K562 (cell line): ENCODE data around the gene PIP4K2A. TPM values are rescaled to one million over a fixed set of nuclear protein-coding genes. Genes with fewer than 3 reads are reported as not detected.

Source experiments
- ATAC-seq: fragments of 200-7000 bp; cut with Tn5 transposase; 3 replicates; pipeline ENCODE4 v1.9.1; 2020; ENCODE audit warnings: moderate library complexity
- BruUV-seq: library from RNA; stranded (reverse); fragments of 400-500 nt; replicated peaks from 2 replicates; lab custom pipeline; 2021; lab: Mats Ljungman, UMichigan
- CTCF ChIA-PET: fragments of 300-600 bp; formaldehyde crosslinking; extraction: SDS; loops from one replicate; lab custom pipeline; 2021; ENCODE audit warnings: low intra/inter-chr PET ratio; lab: Yijun Ruan, JAX
- POLR2A ChIA-PET: fragments of 300-600, 350-650 bp; sonication (Branson Sonifier 250); formaldehyde crosslinking; extraction: SDS; loops from one replicate; lab custom pipeline; 2021; ENCODE audit warnings: antibody characterized with exemption, inconsistent platforms; lab: Yijun Ruan, JAX
- DNase-seq, 4 experiments: peaks; one replicate each; pipeline versions ENCODE4 v3.0.0 to v3.0.0-alpha.2; 2011 to 2018; ENCODE audit warnings: low spot score in 3 of 4, mixed read lengths in 3 of 4; ENCODE audit errors: extremely low read depth in 1 of 4
- FAIRE-seq: peaks from 2 replicates; lab custom pipeline; 2011; peaks lifted over from hg19 to GRCh38; lab: Jason Lieb, UNC
- H2AFZ ChIP-seq: 2 replicates; pipeline ENCODE4 v1.6.0; 2011; ENCODE audit warnings: low read depth, low read length, control low read depth, inconsistent platforms
- H3K27ac ChIP-seq: fragments of 200-600 bp; 3 replicates; pipeline ENCODE4 v1.8.0; 2011; ENCODE audit warnings: low read depth, mild to moderate bottlenecking, control low read depth, inconsistent platforms, low read length, moderate library complexity, mixed read lengths; ENCODE audit errors: extremely low read depth
- H3K27me3 ChIP-seq, 2 experiments: fragments of 300-600 bp in 1 of 2; 2 replicates in 1 of 2; 3 replicates in 1 of 2; pipeline versions ENCODE4 v1.6.0 to v1.8.0; 2011; ENCODE audit warnings: inconsistent platforms in 2 of 2, low read length in 2 of 2, mild to moderate bottlenecking in 1 of 2, mixed read lengths in 1 of 2, moderate library complexity in 1 of 2; ENCODE audit not compliant: control insufficient read depth in 2 of 2, insufficient read depth in 2 of 2
- H3K36me3 ChIP-seq: fragments of 300-600 bp; 3 replicates; pipeline ENCODE4 v1.8.0; 2011; ENCODE audit warnings: mild to moderate bottlenecking, low read length, inconsistent platforms; ENCODE audit not compliant: control insufficient read depth, insufficient read depth
- H3K4me1 ChIP-seq, 2 experiments: fragments of 200-600 bp in 1 of 2; replicated peaks in 1 of 2; 2 replicates in 1 of 2; 3 replicates in 1 of 2; pipeline versions ENCODE4 v1.5.1 to v1.8.0; 2011; ENCODE audit warnings: inconsistent platforms in 2 of 2, low read length in 2 of 2, mild to moderate bottlenecking in 1 of 2, mixed read lengths in 1 of 2, moderate library complexity in 1 of 2; ENCODE audit not compliant: control insufficient read depth in 2 of 2, insufficient read depth in 2 of 2
- H3K4me2 ChIP-seq: 2 replicates; pipeline ENCODE4 v1.6.1; 2011; ENCODE audit warnings: low read length, control low read depth, inconsistent platforms, mixed read lengths; ENCODE audit not compliant: insufficient read depth
- H3K4me3 ChIP-seq: fragments of 200-600 bp; sonication (generic), shearing (Covaris generic); 2 replicates; pipeline ENCODE4 v1.5.1; 2016; ENCODE audit warnings: control low read depth, inconsistent platforms
- H3K79me2 ChIP-seq: fragments of 200-600 bp; 3 replicates; pipeline ENCODE4 v1.8.0; 2011; ENCODE audit warnings: low read length, inconsistent platforms; ENCODE audit not compliant: control insufficient read depth, insufficient read depth
- H3K9ac ChIP-seq, 2 experiments: 2 replicates each; pipeline versions ENCODE4 v1.6.0 to v1.6.1; 2011; ENCODE audit warnings: low read depth in 2 of 2, low read length in 2 of 2, control low read depth in 1 of 2, inconsistent platforms in 1 of 2, mild to moderate bottlenecking in 1 of 2, mixed read lengths in 1 of 2; ENCODE audit not compliant: insufficient read depth in 1 of 2
- H3K9me1 ChIP-seq: one replicate; pipeline ENCODE4 v1.6.0; 2011; ENCODE audit warnings: inconsistent platforms, mild to moderate bottlenecking, low read length, moderate library complexity; ENCODE audit not compliant: control insufficient read depth, insufficient read depth
- H3K9me3 ChIP-seq: replicated peaks from 2 replicates; pipeline ENCODE4 v1.5.1; 2011; ENCODE audit warnings: low read depth, low read length, inconsistent platforms; ENCODE audit not compliant: control insufficient read depth, insufficient read depth
- H4K20me1 ChIP-seq: replicated peaks from 2 replicates; pipeline ENCODE4 v1.6.1; 2011; ENCODE audit warnings: low read length, inconsistent platforms, mixed read lengths; ENCODE audit not compliant: control insufficient read depth, insufficient read depth
- KLF13 ChIP-seq: fragments of 450-650 bp; IDR thresholded peaks from 2 replicates; pipeline ENCODE4 v1.6.1; 2016; ENCODE audit warnings: missing genetic modification characterization, low read depth, mild to moderate bottlenecking, missing compliant biosample characterization, moderate library complexity, borderline replicate concordance
- POLR3G ChIP-seq: IDR thresholded peaks from 2 replicates; pipeline ENCODE4 v1.6.1; 2011; ENCODE audit not compliant: insufficient read length, insufficient replicate concordance; ENCODE audit errors: extremely low read depth
- RBFOX2 ChIP-seq: fragments of 200-400 bp; formaldehyde crosslinking; IDR thresholded peaks from 2 replicates; pipeline ENCODE4 v1.6.1; 2017; ENCODE audit warnings: low read depth, mild to moderate bottlenecking, low read length, moderate library complexity
- U2AF2 ChIP-seq: fragments of 200-400 bp; formaldehyde crosslinking; optimal IDR thresholded peaks from 2 replicates; pipeline ENCODE3; 2017; ENCODE audit warnings: low read depth, mild to moderate bottlenecking, low read length
- ZNF347 ChIP-seq: fragments of 450-650 bp; formaldehyde crosslinking; IDR thresholded peaks from 2 replicates; pipeline ENCODE4 v1.4.0; 2020; ENCODE audit warnings: low read depth, mild to moderate bottlenecking, moderate library complexity
- ZNF695 ChIP-seq: fragments of 450-650 bp; formaldehyde crosslinking; IDR thresholded peaks from 2 replicates; pipeline ENCODE4 v1.4.0; 2020; ENCODE audit warnings: mild to moderate bottlenecking, moderate library complexity
- WGBS: fragments of 100-300 bp; shearing (Covaris generic); methylation state at CpG from one replicate; pipeline ENCODE4 v1.1.6; 2016; ENCODE audit warnings: low coverage, mixed read lengths; ENCODE audit not compliant: insufficient coverage; ENCODE audit errors: missing lambda C conversion rate; 5-methylcytosine and 5-hydroxymethylcytosine counted together
- in situ Hi-C: fragments of 300-500 bp; cut with MboI; formaldehyde crosslinking; loops from 4 replicates; pipeline ENCODE4 v1.15.0; 2018; ENCODE audit warnings: inconsistent platforms, mixed read lengths
- intact Hi-C: fragments of 100-400 bp; cut with micrococcal nuclease; formaldehyde crosslinking; loops from 2 replicates; pipeline ENCODE4 v1.14.2; 2022
- polyA plus RNA-seq, 8 experiments: library from polyadenylated mRNA; depleted of rRNA in 4 of 8; stranded (reverse) in 5 of 8; unstranded in 3 of 8; fragments of >200 nt; fragmentation: Nextera tagmentation in 2 of 8; fragmentation: Illumina TruSeq in 1 of 8; extraction: Ambion mirVana in 2 of 8; extraction: Trizol in 1 of 8; gene quantifications; 2 replicates each; pipeline versions ENCODE4 v1.2.1 to v1.2.3, GENCODE V29; 2011 to 2014; ENCODE audit warnings: inconsistent platforms in 1 of 8, missing spikeins in 1 of 8
- total RNA-seq, 7 experiments: library from RNA; depleted of rRNA in 6 of 7; stranded (reverse); fragments of >200 nt in 6 of 7; fragmentation: Illumina TruSeq in 2 of 7; extraction: Trizol in 2 of 7; gene quantifications; 2 replicates each; pipeline versions ENCODE4 v1.2.1 to v1.2.3, GENCODE V29; 2011 to 2021; ENCODE audit warnings: low replicate concordance in 1 of 7

Gene PIP4K2A
- total and polyA plus RNA-seq, 9 of the 15 experiments (the other 6 are each of a cell fraction or from before 2014, with no cell fraction given) = 35.6 to 117 (median 71.9) TPM

DNA sequence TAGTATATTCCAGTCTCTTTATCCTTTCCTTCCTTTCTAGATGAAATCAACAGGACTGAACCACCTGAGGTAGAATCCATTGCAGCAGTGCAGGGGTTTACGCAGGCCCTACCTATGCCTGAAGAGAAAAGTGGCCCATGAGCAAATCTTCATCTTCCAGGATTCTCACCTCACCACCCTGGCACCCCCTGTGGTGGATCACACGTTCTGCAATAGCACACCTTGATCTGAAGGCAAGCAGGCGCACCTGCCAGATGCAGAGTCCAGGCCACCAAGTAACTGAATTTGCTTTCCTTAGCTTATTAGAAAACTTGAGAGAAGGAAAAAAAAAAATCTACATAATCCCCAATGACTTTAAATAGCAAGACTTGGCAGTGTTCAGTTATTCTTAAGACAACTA lies 121.4 kb downstream of the PIP4K2A start:
- Histone ChIP-seq H3K4me3 (no peak overlapping the region), H3K4me2 (no peak overlapping the region), H2AFZ (no peak overlapping the region), H3K9me3 (no peaks in the 10 kb centered on the region), H3K4me1 (peaks cover 0 to 10% of the 10 kb centered on the region in 2 experiments; a peak in 2 of 5 replicates), H3K79me2 (peaks cover 20% of the 10 kb centered on the region; the same call in 2 of the 3 replicates), H3K27me3 (no peaks in the 10 kb centered on the region), H3K27ac (no peak overlapping the region), H3K36me3 (peaks cover 73% of the 10 kb centered on the region), H3K9ac (no peak overlapping the region), H4K20me1 (no peaks in the 10 kb centered on the region), H3K9me1 (no peaks in the 10 kb centered on the region)
- DNase-seq (no peak), FAIRE-seq (no peak), ATAC-seq (no peak)
- WGBS = 92% methylated on average over 3 of the region's 3 CpGs
- POLR2A ChIA-PET = interaction anchor here (0.7 kb wide), 1 partner anchor 12 kb away, joined by 3 read pairs; no protein-coding TSS in a partner anchor
- no TSS peak for BruUV-seq
- in situ Hi-C loops (no loop called here), intact Hi-C loops (no loop called here)
- CTCF ChIA-PET = no interaction called here
- TF ChIP-seq POLR3G (no peak), RBFOX2 (no peak), ZNF347 (CRISPR knock-in tag) (no peak), KLF13 (no peak), ZNF695 (no peak), U2AF2 (no peak)
